HG03439 (cell line): ENCODE data around the gene KRT15.

ENCODE experiments used
- ATAC-seq: cut with Tn5 transposase; IDR thresholded peaks from one replicate; pipeline ENCODE4 v1.9.1; 2021; ENCODE audit warnings: mild to moderate bottlenecking, moderate library complexity; ENCODE audit not compliant: unreplicated experiment

The KRT15 gene

DNA sequence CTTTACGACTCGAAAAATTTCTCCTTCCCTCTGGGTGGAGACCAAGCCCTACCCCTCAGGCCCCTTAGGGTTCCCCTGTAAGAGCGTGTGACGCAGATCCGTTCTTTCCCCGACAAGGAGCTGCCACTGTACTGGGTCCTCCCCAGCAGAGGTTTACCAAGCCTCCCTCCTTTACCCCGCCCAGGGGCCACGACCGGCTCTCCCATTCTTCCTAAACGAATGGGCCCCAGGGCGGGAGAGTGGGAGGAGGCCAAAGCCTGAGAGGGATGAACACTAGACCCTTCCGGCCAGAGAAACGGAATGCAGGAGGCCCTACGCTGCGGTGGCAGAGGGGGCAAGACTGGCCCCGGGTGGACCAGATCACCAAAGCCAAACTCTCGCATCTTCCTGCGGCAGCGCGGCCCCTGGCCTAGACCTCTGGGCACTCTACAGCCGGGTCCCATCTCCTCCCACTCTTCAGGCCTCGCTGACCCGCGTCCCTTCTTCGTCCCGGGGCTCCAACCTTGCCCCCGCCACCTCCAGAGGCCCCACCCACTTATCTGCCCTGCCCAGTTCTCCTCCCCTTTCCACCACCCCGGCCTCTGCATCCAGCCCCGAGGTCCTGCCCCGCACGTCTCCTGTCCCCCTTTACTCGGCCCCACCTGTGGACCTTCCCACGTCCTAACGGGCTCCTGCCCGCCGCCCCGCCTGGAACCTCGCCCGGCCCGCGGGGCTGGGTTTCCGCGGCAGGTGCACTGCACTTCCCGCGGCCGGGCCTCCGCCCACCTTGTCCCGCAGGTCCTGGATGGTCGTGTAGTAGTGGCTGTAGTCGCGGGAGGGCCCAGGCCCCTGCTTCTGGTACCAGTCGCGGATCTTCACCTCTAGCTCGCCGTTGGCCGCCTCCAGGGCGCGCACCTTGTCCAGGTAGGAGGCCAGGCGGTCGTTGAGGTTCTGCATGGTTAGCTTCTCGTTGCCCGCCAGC is 8.7 kb upstream of the KRT15 start:
- no peak for ATAC-seq

- ATAC-seq: no peak
These were observed 5.6 kb upstream of the KRT15 start for GRCh38 chr17:41524261-41524660.

- no peak for ATAC-seq
These were observed 5.1 kb upstream of the KRT15 start for GRCh38 chr17:41523787-41524186.

DNA sequence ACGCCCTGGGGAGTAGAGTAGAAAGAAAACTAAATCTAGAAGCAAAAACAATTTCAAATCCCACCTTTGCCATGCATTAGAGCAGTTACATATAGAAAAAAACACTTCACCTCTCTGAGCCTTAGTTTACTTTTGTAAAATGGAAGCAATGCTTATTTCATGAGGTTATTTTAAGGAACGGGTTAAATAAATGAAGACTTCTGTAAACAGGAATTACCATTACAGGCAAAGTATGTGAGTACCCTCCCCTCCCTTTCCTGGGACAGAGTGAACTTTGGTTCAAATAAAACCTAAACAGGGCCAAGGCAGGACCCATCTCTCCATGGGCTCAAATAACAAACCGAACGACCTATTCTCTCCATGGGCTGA is 4.5 kb upstream of the KRT15 start:
- no peak for ATAC-seq

GRCh38 chr17:41522301-41523224 is 3.9 kb upstream of the KRT15 start:
- ATAC-seq: no peak

- ATAC-seq: no peak
These were observed 3.0 kb upstream of the KRT15 start for GRCh38 chr17:41521574-41522261.

DNA sequence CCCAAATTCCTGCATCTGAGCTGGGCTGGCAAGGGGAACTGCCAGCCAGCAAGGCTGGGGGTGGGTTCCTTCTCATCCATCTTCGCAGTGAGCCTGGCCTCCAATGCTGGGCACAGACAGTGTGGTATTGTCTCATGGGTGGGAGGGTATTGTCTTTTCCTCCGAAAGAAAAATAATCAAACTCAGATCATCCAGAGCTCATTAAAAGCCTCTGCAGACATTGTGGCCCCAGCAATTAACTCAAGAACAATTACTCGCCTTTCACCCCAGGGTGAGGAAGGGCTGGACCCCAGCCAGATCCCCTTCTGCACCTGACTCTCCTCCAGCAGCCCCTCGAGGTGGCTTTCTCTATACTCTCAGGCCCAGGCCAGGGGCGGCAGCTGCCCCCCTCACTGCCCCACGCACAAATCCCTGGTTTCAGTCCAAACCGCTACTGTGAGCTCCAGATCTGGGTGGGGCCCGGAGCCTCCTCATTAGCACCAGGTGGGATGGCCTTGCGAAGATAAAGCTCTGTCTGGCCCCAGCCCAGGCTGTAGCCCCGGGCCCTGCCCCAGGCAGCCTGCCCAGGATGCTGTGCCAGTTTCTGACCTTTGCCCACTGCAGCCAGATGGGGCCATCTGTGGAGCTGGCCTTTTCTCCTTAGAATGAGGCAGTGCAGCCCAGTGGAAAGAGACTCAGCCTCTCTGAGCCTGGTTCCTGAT is 2.3 kb upstream of the KRT15 start:
- ATAC-seq: no peak

- no peak for ATAC-seq
These were observed 973 bp upstream of the KRT15 start for GRCh38 chr17:41519501-41520224.

DNA sequence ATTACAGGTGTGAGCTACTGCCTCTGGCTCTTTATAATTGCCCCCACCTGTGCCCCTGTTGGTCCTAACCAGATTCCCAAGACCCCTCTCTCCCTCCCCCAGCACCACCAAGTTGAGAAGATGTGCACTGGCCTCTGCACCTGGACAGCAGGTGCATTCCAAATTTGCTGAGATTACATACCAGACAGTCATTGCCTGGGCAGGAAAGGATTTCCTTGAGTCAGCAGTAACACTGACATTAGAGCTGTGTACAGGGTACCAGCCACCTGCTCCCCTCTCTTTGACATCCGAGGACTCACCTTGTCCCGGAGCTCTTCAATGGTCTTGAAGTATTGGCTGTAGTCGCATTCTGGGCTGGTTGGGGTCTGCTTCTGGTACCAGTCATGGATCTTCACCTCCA is 659 bp downstream of the KRT15 start:
- no peak for ATAC-seq

DNA sequence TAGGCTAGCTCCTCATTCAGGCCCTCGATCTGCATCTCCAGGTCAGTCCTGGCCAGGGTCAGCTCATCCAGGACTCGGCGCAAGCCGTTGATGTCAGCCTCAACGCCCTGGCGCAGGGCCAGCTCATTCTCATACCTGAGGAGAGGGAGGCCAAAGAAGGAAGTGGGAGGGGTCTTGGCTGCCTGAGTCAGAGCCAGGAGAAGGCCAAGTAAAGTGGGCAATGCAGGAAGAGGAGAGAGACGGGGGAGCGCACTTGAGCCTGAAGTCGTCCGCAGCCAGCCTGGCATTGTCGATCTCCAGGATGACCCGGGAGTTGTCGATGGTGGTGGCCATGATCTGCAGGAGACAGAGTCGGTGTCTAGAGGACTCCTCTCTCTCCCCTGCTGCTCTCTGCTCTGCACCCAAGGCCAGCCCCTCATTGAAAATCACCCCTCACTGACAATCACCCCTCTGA is 1.8 kb downstream of the KRT15 start:
- ATAC-seq: no peak

DNA sequence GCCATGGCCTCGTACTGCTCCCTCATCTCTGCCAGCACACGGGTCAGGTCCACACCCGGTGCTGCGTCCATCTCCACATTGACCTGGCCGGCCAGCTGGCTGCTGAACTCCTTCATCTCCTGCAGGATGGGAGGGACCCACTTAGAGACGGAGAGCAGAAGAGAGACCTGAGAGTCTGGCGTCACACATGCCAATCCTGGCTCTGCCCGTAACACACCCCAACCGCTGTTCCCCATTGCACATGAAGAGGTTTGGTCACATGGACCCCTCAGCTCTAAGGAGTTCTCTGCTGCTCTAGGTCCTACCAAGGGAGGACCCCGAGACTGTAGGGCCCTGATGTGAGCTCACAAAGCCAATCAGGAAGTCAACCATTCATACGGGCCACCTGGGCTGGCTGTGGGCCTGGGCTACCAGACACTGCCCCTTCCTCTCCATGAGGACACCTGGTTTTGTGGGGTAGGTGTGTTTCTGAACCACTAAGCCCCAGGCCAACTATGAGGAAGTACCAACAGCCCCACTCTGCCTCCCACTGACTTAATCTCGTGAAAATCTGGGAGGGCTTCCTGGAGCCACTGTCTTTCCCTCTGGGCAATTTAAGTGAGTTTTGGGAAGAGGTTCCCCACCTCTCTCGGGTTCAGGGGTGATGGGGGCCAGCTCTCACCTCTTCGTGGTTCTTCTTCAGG is 2.4 kb downstream of the KRT15 start:
- ATAC-seq: no peak

DNA sequence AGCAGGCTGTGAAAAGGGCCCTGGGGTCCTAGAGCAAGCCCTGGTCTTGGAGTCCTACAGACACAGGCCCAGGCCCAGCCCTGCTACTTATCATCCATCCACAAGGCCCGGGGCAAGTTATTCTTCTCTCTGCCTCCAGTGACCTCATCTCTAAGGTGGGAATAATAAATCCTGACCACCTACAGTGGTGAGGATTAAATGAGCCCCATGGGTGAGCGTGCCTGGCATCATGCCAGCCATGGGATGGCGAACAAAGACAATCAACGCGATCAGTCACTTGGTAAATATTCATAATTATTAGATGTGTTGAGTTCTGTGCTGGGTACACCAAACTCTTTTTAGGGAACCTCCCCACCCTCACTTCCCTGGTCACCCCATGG is 5.5 kb downstream of the KRT15 start:
- no peak for ATAC-seq

DNA sequence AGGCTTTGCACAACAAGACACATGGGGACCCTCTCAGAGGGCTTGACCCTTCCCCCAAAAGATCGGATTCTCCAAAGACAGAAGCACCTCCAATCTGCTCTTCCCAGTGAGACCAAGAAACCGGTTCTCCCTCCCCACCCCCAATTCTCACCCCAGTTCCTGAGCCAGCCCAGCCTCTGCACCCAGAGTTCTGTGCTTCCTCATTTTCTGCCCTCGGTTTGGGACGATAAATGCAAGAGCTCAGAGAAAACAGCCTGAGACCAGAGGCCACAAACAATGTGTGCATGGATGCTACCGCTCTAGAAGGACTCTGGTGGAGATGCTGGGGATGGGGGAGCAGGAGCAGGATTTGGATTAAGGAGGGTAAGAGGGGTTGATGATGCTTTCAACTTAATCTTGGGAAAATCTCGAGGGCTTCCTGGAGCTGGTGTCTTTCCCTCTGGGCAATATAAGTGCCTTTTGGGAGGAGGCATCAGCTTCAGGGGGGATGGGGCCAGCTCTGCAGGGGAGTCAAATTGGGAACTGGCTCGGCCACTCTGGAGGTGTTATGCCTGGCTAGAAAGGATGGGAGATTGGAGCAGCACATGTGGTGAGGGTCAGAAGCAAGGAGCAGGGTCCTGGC is 6.0 kb downstream of the KRT15 start:
- ATAC-seq: no peak

DNA sequence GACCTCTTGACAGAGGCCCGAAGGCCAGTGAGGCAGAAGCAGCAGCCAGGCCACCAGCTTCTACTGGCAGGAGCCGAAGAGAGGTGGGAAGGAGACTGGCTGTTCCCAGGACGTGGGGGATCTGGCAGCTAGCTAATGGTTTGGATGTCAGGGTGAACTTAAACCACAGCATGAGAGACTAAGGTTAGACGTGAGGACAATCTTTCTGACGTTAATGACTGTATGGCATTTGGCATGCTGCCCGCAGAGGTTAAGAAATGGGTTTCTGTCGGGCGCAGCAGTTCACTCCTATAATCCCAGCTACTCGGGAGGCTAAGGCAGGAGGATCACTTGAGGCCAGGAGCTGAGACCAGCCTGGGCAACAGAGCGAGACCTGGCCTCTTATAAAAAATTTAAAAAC is 7.0 kb downstream of the KRT15 start:
- no peak for ATAC-seq

DNA sequence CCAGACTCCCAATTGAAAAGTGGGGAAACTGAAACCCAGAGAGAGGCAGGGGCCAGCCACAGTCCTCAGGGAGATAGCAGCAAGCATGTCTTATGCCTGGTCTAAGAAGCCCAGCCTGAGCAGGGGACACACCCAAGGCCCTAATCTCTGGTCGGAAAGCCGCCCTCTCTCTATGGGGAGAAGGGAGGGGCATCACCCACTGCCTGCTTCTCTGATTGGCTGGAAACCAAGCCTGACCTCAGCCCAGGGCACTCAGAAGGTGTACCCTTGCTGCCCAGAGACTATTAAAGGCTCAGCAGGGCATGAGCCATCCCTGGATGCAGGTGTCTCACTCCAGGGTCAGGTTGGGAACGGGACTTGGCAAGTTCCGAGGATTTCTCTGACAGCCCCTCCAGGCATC is 7.6 kb downstream of the KRT15 start:
- no peak for ATAC-seq

GRCh38 chr17:41510251-41511065 is 8.2 kb downstream of the KRT15 start:
- ATAC-seq: no peak

GRCh38 chr17:41507315-41507880 is 11.3 kb downstream of the KRT15 start:
- no peak for ATAC-seq
